Measurements from ENCODE around the gene LTB. TPM values are rescaled to one million over a fixed set of nuclear protein-coding genes. Genes with fewer than 3 reads are reported as not detected.

LTB gene
- total and polyA plus RNA-seq, 2 of the 13 experiments (the other 11 are each of a cell fraction or from before 2014, with no cell fraction given) = 0.09 to 0.22 TPM

GRCh38 chr6:31541658-31542521, 40.3 kb downstream of the LTB start, which contains the start of gene DDX39B (continued):
- TF ChIP-seq YY1 (IDR thresholded peaks at IDR 0.05; ENCODE audit: insufficient read depth, insufficient replicate concordance, low read depth, low read length) (peak; percentile 96), BRD4 (CRISPR knock-in tag; IDR thresholded peaks at IDR 0.05) (peak; percentile 100), ZNF720 (CRISPR knock-in tag; IDR thresholded peaks at IDR 0.05) (peak; percentile 84), IKZF5 (CRISPR knock-in tag; IDR thresholded peaks at IDR 0.05) (peak; percentile 96), TEAD2 (CRISPR knock-in tag; IDR thresholded peaks at IDR 0.05) (no peak; the same call in 1 of the 2 replicates), ATF7 (IDR thresholded peaks at IDR 0.05) (no peak), ATF7 (CRISPR knock-in tag; IDR thresholded peaks at IDR 0.05) (no peak), ZZZ3 (CRISPR knock-in tag; IDR thresholded peaks at IDR 0.05; ENCODE audit: borderline replicate concordance) (peak; percentile 100), POLR2G (IDR thresholded peaks at IDR 0.05; ENCODE audit: low read depth, low read length) (peak; percentile 97), NCOR1 (IDR thresholded peaks at IDR 0.05; ENCODE audit: borderline replicate concordance, low read length) (peak; percentile 81; the same call in 1 of the 2 replicates), ZNF773 (CRISPR knock-in tag; IDR thresholded peaks at IDR 0.05; ENCODE audit: borderline replicate concordance) (peak; percentile 64; the same call in 1 of the 2 replicates), JARID2 (CRISPR knock-in tag; IDR thresholded peaks at IDR 0.05; ENCODE audit: insufficient replicate concordance) (no peak), ZNF101 (CRISPR knock-in tag; IDR thresholded peaks at IDR 0.05; ENCODE audit: borderline replicate concordance, low read depth) (no peak; the same call in 1 of the 2 replicates), EEA1 (CRISPR knock-in tag; IDR thresholded peaks at IDR 0.05; ENCODE audit: borderline replicate concordance) (no peak; the same call in none of the 2 replicates), CEBPB (IDR thresholded peaks at IDR 0.05; ENCODE audit: borderline replicate concordance, low read depth, low read length) (peak; percentile 17; the same call in 1 of the 2 replicates), ZNF747 (CRISPR knock-in tag; IDR thresholded peaks at IDR 0.05; ENCODE audit: borderline replicate concordance) (peak; percentile 76), PRDM4 (CRISPR knock-in tag; IDR thresholded peaks at IDR 0.05; ENCODE audit: borderline replicate concordance) (0 out of 2 replicates have a peak, but pooled peaks have one; percentile 65), ZNF337 (CRISPR knock-in tag; IDR thresholded peaks at IDR 0.05; ENCODE audit: borderline replicate concordance, low read depth) (no peak)
- TF ChIP-seq, protein P1, sequence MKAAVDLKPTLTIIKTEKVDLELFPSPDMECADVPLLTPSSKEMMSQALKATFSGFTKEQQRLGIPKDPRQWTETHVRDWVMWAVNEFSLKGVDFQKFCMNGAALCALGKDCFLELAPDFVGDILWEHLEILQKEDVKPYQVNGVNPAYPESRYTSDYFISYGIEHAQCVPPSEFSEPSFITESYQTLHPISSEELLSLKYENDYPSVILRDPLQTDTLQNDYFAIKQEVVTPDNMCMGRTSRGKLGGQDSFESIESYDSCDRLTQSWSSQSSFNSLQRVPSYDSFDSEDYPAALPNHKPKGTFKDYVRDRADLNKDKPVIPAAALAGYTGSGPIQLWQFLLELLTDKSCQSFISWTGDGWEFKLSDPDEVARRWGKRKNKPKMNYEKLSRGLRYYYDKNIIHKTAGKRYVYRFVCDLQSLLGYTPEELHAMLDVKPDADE (CRISPR knock-in tag; IDR thresholded peaks at IDR 0.05) = peak; percentile 92
- TF ChIP-seq, protein P2, sequence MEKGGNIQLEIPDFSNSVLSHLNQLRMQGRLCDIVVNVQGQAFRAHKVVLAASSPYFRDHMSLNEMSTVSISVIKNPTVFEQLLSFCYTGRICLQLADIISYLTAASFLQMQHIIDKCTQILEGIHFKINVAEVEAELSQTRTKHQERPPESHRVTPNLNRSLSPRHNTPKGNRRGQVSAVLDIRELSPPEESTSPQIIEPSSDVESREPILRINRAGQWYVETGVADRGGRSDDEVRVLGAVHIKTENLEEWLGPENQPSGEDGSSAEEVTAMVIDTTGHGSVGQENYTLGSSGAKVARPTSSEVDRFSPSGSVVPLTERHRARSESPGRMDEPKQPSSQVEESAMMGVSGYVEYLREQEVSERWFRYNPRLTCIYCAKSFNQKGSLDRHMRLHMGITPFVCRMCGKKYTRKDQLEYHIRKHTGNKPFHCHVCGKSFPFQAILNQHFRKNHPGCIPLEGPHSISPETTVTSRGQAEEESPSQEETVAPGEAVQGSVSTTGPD (CRISPR knock-in tag; IDR thresholded peaks at IDR 0.05) = no peak
- TF ChIP-seq, protein P3, sequence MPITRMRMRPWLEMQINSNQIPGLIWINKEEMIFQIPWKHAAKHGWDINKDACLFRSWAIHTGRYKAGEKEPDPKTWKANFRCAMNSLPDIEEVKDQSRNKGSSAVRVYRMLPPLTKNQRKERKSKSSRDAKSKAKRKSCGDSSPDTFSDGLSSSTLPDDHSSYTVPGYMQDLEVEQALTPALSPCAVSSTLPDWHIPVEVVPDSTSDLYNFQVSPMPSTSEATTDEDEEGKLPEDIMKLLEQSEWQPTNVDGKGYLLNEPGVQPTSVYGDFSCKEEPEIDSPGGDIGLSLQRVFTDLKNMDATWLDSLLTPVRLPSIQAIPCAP (CRISPR knock-in tag; IDR thresholded peaks at IDR 0.05; ENCODE audit: low read depth) = no peak
